ENCODE measurements around the gene SLC35F2.

DNA sequence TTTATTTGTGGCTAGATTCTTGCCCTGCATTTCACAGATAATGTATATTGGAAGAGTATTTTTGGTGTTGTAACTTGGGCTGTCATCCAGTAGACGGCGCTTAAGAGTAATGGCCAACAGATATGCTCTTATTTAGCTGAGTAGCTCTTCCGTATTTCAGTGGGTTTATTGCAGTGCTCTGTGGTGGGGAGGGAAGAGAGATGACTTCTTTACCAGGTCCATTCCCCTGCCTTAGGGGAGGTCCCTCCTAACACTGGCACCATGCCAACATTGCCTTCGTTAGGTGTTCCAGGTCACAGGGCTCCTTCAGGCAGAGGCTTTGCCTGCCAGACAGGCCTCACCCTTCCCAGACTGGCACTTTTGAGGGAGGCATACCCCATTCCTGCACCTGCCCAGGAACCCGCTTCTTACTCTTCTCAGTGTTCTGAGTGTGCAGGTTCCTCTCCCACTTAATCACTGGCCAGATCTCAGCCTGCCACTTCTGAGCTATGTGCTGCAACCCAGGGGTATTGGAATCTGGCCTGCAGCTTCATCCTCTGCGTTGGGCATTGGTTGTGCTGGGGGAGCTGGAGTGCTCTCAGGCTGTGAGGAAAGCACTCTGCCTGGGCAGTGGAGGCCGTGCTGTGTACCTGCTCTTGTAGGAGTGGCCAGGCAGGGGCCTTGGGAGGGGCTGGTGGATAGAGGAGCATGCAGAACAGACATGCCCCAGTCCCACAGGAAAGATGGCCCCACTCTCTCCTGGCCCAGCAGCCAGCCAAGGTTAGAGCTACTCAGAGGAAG, 117.4 kb downstream of the SLC35F2 start:
- TF ChIP-seq FOXP2 (optimal IDR thresholded peaks at IDR 0.05; ENCODE audit: borderline replicate concordance, extremely low read depth, extremely low read length, insufficient read depth) = no peak
- no peak for TF ChIP-seq TAF1 (IDR thresholded peaks at IDR 0.05; ENCODE audit: borderline replicate concordance, insufficient read depth, low read length)
- TF ChIP-seq, protein P1, sequence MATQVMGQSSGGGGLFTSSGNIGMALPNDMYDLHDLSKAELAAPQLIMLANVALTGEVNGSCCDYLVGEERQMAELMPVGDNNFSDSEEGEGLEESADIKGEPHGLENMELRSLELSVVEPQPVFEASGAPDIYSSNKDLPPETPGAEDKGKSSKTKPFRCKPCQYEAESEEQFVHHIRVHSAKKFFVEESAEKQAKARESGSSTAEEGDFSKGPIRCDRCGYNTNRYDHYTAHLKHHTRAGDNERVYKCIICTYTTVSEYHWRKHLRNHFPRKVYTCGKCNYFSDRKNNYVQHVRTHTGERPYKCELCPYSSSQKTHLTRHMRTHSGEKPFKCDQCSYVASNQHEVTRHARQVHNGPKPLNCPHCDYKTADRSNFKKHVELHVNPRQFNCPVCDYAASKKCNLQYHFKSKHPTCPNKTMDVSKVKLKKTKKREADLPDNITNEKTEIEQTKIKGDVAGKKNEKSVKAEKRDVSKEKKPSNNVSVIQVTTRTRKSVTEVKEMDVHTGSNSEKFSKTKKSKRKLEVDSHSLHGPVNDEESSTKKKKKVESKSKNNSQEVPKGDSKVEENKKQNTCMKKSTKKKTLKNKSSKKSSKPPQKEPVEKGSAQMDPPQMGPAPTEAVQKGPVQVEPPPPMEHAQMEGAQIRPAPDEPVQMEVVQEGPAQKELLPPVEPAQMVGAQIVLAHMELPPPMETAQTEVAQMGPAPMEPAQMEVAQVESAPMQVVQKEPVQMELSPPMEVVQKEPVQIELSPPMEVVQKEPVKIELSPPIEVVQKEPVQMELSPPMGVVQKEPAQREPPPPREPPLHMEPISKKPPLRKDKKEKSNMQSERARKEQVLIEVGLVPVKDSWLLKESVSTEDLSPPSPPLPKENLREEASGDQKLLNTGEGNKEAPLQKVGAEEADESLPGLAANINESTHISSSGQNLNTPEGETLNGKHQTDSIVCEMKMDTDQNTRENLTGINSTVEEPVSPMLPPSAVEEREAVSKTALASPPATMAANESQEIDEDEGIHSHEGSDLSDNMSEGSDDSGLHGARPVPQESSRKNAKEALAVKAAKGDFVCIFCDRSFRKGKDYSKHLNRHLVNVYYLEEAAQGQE (IDR thresholded peaks at IDR 0.05; ENCODE audit: insufficient read depth in 1 of 2, low read depth in 2 of 2, low read length in 2 of 2) = no peak
- TF ChIP-seq POLR2AphosphoS5 (IDR thresholded peaks at IDR 0.05; ENCODE audit: low read depth, low read length) = no peak
